ENCODE measurements around the gene ATRNL1.

ATRNL1 gene

GRCh38 chr10:115965376-115965775, 872.2 kb downstream of the ATRNL1 start:
- no peak overlapping the region for H3K27ac ChIP-seq
- DNase-seq (ENCODE audit: low read depth, low spot score): no peak

DNA sequence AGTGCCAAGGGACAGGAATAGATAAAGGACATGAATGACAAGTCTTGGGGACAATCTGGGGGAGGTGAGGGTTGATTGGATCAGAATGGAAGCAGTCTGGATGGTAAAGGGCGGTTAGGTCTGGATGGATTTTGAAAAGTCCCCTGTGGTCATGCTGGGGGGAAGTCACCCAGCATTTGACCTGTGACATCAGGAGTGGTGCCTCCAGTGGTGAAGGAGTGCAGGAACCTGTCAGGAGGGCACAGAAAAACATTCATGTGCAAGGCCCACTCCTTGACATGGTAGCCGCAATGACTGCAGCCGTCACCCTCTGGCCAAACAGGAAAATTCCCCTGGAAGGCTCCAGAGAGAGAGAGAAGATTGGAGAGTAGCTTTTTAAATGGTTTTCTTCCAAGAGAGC, 875.1 kb downstream of the ATRNL1 start:
- no peak for DNase-seq (ENCODE audit: low read depth, low spot score)
- H3K27ac ChIP-seq: no peak overlapping the region

DNA sequence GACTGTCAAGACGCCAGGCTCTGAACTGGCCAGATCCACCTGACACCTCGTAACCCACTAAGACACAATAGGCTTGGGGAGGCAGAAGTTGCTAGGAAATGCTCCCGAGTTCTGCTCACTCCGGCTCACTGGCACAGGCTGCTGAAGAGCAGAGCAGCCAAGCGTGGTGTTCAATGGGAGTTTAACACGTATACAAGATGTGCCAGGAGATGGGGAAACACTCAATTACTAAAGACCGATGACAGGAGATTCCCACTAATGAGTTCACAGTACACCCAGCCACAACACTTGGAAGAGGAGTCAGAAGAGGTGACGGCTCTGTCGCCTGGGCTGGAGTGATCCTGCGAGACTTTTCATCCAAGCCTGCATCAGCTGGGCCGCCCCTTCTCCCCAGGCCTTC, 876.4 kb downstream of the ATRNL1 start:
- DNase-seq (ENCODE audit: low read depth, low spot score): no peak
- H3K27ac ChIP-seq: no peak overlapping the region

- no peak overlapping the region for H3K27ac ChIP-seq
- no peak for DNase-seq (ENCODE audit: low read depth, low spot score)
Measured at GRCh38 chr10:115971921-115972320, 878.8 kb downstream of the ATRNL1 start.

DNA sequence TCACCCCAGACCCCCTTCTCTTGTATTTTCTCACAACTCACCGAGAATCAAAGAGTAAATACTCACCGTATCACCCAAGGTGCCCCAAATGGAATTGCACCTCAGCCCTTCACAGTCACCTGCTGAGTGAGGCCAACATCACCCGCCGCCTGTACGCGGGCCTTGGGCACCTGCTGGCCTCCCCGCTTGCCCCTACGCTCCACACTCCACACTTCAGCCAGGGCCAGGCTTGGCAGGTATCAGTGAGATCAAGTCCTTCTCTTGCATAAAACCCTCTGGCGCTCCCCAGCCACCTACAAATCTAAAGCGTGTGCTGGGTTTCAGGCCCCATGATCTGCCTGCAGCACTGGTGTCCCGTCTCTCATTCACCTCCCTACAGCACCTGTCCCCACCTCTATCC, 879.3 kb downstream of the ATRNL1 start:
- no peak overlapping the region for H3K27ac ChIP-seq
- DNase-seq (ENCODE audit: low read depth, low spot score): no peak

DNA sequence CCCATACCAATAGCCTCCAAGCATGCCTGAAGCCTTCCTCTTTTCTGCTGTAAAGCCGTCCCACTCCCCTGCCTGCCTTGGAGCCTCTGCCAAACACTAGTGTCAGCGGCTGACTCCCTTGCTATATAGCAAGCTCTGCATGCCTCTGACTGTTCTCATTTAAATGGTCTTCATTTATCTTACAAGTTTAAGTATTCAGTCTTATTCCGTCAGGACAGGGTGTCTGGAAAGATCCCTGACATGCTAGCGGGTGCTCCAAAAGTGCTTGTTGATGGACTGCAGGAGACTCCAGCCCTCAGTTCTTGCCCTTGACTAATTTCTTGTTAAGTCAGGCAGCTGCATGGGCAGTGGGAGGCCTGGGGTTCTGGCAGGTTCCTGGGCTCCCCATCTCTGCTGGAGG, 881.2 kb downstream of the ATRNL1 start:
- DNase-seq (ENCODE audit: low read depth, low spot score): no peak
- no peak overlapping the region for H3K27ac ChIP-seq

- no peak overlapping the region for H3K27ac ChIP-seq
- no peak for DNase-seq (ENCODE audit: low read depth, low spot score)
Measured at GRCh38 chr10:115974816-115975430, 881.8 kb downstream of the ATRNL1 start.

- DNase-seq (ENCODE audit: low read depth, low spot score): no peak
- H3K27ac ChIP-seq: no peak overlapping the region
Measured at GRCh38 chr10:115975506-115975905, 882.3 kb downstream of the ATRNL1 start.

DNA sequence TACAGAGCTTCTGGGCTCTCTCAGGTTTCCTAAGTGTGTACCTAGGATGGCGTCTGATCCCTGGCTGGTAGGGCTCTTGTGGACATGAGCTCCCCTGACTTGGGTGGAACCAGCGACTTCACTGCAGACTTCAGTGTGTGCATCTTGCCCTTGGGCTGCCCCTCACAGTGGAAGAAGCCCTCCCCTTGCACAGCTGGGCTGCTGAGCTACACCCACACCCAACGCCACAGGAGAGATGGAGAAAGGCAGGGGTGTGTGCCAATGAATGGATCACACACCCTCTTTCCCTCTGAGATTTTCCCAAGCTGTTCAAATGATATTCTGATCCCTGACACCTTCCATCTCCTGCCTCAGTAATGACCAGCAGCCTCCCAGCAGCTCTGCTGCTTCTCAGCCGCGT, 883.2 kb downstream of the ATRNL1 start:
- H3K27ac ChIP-seq: no peak overlapping the region
- no peak for DNase-seq (ENCODE audit: low read depth, low spot score)

DNA sequence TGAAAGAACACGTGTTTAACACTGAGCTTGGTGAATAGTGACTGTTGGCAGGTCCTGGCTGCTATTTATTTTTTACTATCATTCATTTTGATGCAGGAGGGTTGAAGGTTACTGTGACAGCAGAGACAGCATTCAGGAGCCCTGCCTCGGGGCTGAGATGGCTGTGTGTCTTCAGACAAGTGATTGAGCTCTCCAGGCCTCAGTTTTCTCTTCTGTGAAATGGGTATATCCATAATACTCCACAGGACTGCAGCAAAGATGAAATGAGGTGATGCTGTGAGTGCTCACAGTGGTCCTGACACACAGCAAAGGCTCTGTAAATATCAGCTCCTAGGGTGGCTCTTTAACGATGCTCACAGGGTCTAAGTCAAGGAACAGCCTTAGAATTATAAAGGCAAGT, 884.7 kb downstream of the ATRNL1 start:
- H3K27ac ChIP-seq: no peak overlapping the region
- no peak for DNase-seq (ENCODE audit: low read depth, low spot score)

DNA sequence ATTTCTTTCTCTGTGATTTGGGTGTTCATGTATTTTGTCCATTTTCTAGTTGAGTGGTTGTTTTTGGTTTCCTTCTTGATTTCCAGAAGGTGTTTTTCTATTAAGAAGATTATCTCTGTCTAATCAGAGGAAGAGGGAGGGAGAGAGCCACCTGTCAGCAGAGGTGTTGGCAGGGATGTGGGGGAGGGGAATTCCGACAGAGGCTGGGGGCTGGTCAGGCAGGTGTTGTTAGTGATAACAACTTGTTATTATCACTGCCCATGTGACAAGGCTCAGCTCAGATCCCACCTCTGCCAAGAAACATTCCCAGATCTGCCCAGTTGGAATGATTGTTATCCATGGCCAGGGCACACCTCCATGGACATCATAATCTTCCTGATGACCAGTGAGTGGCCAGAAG, 886.4 kb downstream of the ATRNL1 start:
- H3K27ac ChIP-seq: no peak overlapping the region
- DNase-seq (ENCODE audit: low read depth, low spot score): no peak

DNA sequence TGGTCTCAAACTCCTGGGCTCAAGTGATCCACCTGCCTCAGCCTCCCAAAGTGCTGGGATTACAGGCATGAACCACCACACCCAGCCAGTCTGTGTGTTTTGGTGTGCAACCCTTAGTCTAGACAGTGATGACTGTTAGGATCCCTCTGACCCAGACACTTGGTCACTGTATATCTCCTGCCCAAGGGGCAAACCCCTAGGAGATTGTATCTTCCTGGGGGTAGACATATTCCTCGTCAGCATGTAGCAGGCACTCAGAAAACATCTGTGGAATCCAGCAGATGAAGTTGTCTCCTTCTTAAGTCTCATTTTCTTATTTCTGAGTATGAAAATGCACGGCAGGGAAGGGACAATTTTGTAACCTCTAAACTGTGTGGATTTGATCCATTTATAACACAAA, 887.3 kb downstream of the ATRNL1 start:
- no peak for DNase-seq (ENCODE audit: low read depth, low spot score)
- no peak overlapping the region for H3K27ac ChIP-seq

GRCh38 chr10:115981081-115981480, 887.9 kb downstream of the ATRNL1 start:
- no peak for DNase-seq (ENCODE audit: low read depth, low spot score)

GRCh38 chr10:115982076-115982475, 888.9 kb downstream of the ATRNL1 start:
- no peak for DNase-seq (ENCODE audit: low read depth, low spot score)
- H3K27ac ChIP-seq: no peak overlapping the region

More at GRCh38 chr10:115981081-115981480, 887.9 kb downstream of the ATRNL1 start:
- no peak overlapping the region for H3K27ac ChIP-seq

DNA sequence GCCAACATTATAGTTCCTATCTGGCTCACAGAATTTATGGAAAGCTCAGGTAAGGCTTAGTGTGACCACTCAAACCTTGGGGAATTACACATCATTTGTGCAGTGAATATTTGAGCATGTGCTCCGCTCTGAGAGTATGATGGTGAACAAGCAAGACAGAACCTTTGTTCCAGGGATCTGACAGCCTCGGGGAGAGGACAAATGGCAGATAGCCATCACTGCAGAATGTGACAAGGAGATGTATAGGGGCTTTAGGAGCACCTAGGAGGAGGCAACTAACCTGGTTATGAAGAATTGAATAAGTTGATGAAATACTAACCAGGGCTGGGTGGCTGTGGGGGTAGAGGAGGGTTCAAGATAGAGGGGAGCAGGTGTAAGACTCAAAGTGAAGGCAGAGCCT, 889.4 kb downstream of the ATRNL1 start:
- no peak overlapping the region for H3K27ac ChIP-seq

DNA sequence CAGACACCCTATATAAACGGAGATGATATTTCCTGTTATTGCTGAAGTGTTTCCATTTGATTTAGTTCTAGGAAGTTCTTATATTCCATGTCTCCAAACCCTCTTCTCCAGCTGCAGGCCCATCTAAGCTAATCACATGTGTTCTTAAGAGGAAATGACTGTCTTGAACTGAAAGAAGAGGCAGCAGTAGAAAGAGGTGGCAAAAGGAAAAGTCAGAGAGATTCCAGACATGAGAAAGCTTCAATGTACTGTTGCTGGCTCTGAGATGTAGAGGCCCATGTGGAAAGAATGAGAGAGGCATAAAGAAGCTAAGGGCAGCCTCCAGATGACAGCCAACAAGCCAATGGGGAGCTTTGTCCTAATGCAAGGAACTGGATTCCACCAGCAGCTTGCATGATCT, 892.6 kb downstream of the ATRNL1 start:
- no peak overlapping the region for H3K27ac ChIP-seq
- no peak for DNase-seq (ENCODE audit: low read depth, low spot score)

More for the DNA sequence above, 889.4 kb downstream of the ATRNL1 start:
- DNase-seq (ENCODE audit: low read depth, low spot score): no peak

GRCh38 chr10:115988380-115988779, 895.2 kb downstream of the ATRNL1 start:
- no peak for DNase-seq (ENCODE audit: low read depth, low spot score)
- H3K27ac ChIP-seq: no peak overlapping the region

DNA sequence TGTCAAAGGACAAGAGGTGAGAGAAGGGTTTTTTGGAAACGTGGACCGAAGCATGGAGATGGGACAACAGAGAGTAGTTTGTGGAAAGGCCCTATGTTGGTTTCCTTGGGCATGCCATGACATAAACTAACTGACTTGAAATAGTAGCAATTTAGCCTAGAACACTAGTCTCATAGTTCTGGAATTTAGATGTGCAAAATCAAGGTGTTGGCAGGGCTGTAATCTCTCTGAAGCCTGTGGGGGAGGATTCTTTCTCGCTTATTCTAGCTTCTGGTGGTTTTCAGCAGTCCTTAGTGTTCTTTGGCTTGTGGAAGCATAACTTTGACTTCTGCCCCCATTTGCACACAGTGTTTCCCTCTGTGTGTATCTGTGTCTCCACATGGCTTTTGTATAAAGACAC, 896.5 kb downstream of the ATRNL1 start:
- peak overlapping the region; percentile 18 for H3K27ac ChIP-seq
- DNase-seq (ENCODE audit: low read depth, low spot score): no peak

DNA sequence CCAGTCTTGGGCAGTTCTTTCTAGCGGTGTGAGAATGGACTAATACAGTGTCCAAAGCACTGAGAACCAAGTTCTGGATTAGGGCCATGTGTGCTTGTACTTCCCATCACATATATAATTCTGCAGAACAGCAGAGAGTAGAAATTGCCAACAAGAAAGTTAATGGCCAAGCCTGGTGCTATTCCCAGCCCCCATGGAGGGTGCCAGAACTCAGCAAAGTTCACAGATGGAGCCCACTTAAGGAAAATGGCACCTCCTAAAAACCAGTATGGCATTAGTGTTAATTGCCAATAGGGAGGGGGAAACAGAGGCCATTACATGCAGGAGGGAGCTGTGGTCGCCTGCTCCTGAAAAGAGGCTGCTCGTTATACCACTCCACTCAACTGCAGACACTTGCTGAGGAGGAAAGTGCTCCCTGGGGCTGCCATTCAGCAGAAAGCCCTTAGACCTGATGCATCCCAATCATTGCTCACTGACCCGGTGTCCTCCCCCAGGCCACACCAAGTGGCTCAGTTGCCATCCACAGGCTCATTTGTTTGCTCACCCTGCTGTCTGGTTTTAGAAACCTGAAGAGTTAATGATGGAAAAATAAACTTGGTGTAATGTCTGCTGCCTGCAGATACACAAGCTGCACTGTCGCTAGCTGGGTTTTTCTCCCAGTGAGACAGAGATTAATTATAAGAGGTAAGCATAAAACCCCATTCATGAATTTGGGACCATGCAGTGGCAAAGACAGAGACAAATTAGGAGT, 899.2 kb downstream of the ATRNL1 start:
- DNase-seq (ENCODE audit: low read depth, low spot score): no peak
- H3K27ac ChIP-seq: no peak overlapping the region

DNA sequence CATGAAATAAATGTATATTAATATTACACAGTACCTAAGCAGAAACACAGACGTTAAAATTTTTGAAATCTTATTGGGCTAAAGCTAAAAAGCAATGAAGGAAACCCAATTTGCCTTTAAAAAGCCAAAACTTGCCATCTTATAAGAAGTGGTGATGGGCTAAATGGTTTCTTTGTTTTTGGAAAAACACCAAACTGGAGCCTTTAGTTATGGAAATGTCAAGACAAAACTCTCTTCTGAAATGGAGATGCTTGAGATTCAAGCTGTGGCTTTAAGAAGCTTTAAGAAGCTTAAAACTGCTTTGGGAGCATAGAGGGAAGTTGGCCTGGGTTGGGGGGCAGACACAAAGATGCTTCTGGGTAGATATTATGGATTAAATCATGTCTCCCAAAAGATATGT, 902.9 kb downstream of the ATRNL1 start:
- DNase-seq (ENCODE audit: low read depth, low spot score): no peak
- no peak overlapping the region for H3K27ac ChIP-seq

DNA sequence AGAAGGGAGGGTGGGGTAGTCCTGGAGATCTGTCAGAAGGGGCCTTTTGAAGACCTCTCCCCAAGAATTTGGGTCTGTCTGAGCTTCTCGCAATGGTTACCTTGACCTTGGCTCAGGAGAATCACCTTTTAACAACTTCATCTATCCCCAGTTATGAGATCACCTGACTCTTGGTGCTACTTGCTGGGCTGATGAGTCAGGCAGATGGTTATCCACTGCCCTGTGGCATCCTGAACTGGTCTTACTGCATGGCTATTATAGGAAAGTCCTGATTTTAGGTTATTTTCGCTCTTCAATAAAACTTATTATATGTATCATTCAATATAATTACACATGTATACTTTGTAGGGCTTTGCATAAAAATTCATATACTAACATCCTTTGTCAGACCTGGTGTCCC, 905.1 kb downstream of the ATRNL1 start:
- DNase-seq (ENCODE audit: low read depth, low spot score): no peak
- no peak overlapping the region for H3K27ac ChIP-seq
